Measurements from ENCODE around the gene ZFPM1.
"Not testable (repeated sequence)": the region's sequence is repeated elsewhere in the genome, so short reads cannot be mapped to it uniquely, and the experiment has no call there.

ZFPM1 gene

DNA sequence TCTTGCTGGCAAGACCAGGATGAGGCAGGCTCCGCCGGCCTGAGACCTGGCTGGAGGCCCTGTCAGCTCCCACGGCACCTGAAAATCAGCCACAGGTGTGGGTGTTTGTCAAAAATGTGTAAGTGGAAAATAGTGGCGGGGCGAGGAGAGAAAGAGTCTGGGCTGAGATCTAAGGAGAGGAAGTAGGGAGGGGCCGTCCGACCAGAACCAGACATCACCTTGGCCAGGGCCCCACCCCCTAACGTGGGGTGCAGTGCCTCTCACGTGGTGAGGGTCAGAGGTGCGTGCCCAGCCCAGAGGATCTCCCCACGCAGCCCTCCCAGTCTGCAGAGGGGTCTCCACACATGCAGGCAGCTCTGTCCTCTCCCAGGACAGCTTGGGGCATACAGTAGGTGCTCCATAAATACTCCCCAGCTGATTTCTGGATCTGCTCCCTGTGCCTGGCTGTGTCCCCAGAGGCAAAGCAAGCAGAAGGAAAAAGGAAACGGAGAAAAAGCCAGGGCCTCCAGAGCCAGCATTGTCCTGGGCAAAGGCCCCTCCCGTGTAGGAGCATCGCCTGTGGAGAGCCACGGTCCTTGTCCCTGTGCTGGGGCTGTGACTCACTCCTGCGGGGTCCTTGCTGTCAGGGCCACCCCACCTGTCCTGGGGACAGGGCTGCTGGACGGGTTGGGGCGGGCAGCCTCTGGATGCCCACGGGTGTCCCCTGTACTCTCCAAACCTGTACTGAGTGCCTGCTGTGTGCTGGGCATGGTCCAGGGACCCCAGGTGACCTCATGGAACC, 16.7 kb downstream of the ZFPM1 start:
- in situ Hi-C loops (cut with HindIII; ENCODE audit: low pct_unique_long_range_greater_than_20kb, low sequenced_read_pairs): no loop called here

DNA sequence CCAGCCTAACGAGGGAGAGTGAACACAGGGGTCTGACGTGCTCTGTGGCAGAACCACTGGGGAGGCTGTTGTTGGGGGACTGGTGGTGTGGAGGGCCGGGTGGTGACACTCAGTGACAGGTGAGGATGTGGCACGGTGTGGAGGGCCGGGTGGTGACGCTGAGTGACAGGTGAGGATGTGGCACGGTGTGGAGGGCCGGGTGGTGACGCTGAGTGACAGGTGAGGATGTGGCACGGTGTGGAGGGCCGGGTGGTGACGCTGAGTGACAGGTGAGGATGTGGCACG, 17.3 kb downstream of the ZFPM1 start:
- DNase-seq (ENCODE audit: low read depth in 1 of 2, low spot score in 1 of 2); in situ Hi-C loops (cut with HindIII; ENCODE audit: low pct_unique_long_range_greater_than_20kb, low sequenced_read_pairs): not testable (repeated sequence)

More for the DNA sequence above, 16.7 kb downstream of the ZFPM1 start:
- DNase-seq (ENCODE audit: low read depth in 1 of 2, low spot score in 1 of 2): no peak
- no peak for TF ChIP-seq JUND (IDR thresholded peaks at IDR 0.05; ENCODE audit: low read depth)

DNA sequence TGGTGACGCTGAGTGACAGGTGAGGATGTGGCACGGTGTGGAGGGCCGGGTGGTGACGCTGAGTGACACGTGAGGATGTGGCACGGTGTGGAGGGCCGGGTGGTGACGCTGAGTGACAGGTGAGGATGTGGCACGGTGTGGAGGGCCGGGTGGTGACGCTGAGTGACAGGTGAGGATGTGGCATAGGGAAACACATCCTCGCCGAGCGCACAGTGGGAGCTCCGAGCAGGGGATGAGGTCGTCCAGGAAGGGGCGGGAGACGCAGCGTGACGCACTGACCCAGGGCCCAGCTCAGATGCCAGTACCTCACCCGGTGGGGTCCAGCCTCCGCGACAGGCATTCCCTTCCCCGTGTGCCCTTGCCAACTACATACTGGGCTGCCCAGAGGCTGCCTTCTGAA, 17.6 kb downstream of the ZFPM1 start:
- DNase-seq (ENCODE audit: low read depth in 1 of 2, low spot score in 1 of 2); in situ Hi-C loops (cut with HindIII; ENCODE audit: low pct_unique_long_range_greater_than_20kb, low sequenced_read_pairs): not testable (repeated sequence)

DNA sequence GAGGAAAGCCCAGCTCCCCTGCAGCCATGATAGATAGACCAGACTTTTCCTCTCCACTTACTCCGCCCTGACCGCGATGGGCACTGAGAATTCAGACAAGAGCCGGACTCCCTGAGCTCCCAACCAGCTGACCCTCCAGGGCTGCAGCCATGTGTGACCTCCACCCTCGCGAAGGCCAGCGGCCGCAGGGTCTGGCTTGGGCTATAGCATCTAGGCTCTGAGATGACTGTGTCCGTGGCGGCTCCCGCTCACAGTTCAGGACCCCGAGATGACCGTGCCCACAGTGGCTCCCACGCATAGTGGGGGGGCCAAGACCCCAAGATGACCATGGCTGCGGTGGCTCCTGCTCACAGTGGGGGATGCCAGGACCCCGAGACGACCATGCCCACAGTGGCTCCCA, 18.0 kb downstream of the ZFPM1 start:
- in situ Hi-C loops (cut with HindIII; ENCODE audit: low pct_unique_long_range_greater_than_20kb, low sequenced_read_pairs): no loop called here
- TF ChIP-seq JUND (IDR thresholded peaks at IDR 0.05; ENCODE audit: low read depth): no peak
- DNase-seq (ENCODE audit: low read depth in 1 of 2, low spot score in 1 of 2): no peak

- no peak for DNase-seq (ENCODE audit: low read depth in 1 of 2, low spot score in 1 of 2)
- no peak for TF ChIP-seq JUND (IDR thresholded peaks at IDR 0.05; ENCODE audit: low read depth)
- in situ Hi-C loops (cut with HindIII; ENCODE audit: low pct_unique_long_range_greater_than_20kb, low sequenced_read_pairs): no loop called here
Observed at GRCh38 chr16:88471575-88471974, 18.5 kb downstream of the ZFPM1 start.

- no peak for TF ChIP-seq JUND (IDR thresholded peaks at IDR 0.05; ENCODE audit: low read depth)
- in situ Hi-C loops (cut with HindIII; ENCODE audit: low pct_unique_long_range_greater_than_20kb, low sequenced_read_pairs): no loop called here
- DNase-seq (ENCODE audit: low read depth in 1 of 2, low spot score in 1 of 2): no peak
Observed at GRCh38 chr16:88472069-88472468, 19.0 kb downstream of the ZFPM1 start.

GRCh38 chr16:88472637-88473205, 19.6 kb downstream of the ZFPM1 start:
- in situ Hi-C loops (cut with HindIII; ENCODE audit: low pct_unique_long_range_greater_than_20kb, low sequenced_read_pairs): no loop called here
- DNase-seq (ENCODE audit: low read depth in 1 of 2, low spot score in 1 of 2): no peak
- no peak for TF ChIP-seq JUND (IDR thresholded peaks at IDR 0.05; ENCODE audit: low read depth)

DNA sequence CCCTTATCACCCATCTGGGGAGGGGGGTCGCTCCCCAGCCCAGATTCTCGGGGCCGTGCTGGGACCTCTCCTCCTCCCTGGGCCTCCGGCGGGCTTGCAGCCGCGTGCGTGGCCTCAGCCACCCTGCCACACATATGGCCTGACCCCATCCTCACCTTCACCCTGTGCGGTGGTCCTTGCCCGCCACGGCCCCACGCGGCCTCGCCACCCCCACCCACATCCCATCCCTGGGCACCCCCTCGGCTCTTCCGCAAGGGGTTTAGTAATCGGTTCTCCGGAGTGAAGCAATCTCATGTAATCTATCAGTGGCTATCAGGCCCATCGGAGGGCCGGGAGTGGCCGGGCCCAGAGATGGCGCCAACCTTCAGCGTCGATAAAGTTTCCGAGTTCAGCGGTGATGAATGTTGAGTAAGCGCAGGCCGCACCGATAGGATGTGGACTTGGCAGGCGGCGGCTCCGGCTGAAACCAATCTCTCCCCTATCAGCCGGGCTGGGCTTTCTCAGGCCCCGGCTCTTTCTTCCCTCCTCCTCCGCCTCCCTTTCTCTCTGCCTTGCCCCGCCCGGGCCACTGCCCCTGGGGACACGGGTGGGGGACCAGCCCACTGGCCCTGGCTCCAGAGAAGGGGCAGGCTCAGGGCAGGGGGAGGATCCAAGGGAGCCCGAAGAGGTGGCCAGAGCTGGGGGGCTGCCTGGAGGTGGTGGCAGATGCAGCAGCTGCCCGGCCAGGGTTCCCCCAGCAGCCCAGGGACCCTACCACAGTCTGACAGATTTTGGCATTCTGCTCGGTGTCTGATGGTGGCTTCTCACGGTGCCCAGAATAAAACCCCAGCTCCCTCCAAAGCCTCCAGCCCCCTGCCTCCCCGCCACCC, 20.8 kb downstream of the ZFPM1 start:
- TF ChIP-seq JUND (IDR thresholded peaks at IDR 0.05; ENCODE audit: low read depth): no peak
- in situ Hi-C loops (cut with HindIII; ENCODE audit: low pct_unique_long_range_greater_than_20kb, low sequenced_read_pairs): no loop called here
- no peak for DNase-seq (ENCODE audit: low read depth in 1 of 2, low spot score in 1 of 2)

DNA sequence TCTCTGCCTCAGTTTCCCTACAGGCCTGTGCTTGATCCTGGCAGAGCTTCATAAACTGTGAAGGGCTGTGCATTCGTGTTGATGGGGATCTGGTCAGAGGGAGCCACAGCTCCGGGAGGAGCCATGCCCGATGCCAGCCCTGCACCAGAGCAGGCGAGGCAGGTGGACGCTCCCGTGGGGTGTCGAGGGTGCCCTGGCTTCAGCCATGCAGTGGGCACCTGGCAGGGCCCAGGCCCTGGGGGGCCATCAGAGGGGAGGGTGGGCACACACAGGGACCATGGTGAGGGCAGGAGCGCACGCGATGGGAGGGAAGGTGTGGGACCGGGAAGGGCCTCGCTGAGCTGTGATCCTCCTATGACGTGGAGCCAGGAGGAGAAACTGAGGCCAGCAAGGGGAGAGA, 22.0 kb downstream of the ZFPM1 start:
- DNase-seq (ENCODE audit: low read depth in 1 of 2, low spot score in 1 of 2): no peak
- no peak for TF ChIP-seq JUND (IDR thresholded peaks at IDR 0.05; ENCODE audit: low read depth)
- in situ Hi-C loops (cut with HindIII; ENCODE audit: low pct_unique_long_range_greater_than_20kb, low sequenced_read_pairs): no loop called here

DNA sequence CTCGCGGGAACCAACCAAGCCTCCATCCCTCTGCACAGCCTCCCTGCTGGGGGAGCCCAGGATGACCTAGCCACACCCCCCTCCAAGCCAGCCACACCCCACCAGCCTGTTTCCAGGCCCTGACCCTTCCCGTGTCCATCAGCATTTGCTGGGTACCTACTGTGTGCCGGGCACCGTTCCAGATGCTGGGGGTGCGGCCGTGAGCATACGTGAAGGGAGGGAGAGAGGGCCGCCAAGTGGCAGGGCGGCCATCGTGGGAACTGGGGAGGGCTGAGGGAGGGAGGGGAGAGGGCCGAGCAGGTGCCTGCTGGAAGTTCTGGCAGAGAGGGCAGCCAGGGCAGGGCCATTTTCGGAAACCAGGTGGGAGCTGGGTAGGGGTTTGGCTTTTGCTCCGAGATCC, 23.1 kb downstream of the ZFPM1 start:
- in situ Hi-C loops (cut with HindIII; ENCODE audit: low pct_unique_long_range_greater_than_20kb, low sequenced_read_pairs): no loop called here
- no peak for TF ChIP-seq JUND (IDR thresholded peaks at IDR 0.05; ENCODE audit: low read depth)

DNA sequence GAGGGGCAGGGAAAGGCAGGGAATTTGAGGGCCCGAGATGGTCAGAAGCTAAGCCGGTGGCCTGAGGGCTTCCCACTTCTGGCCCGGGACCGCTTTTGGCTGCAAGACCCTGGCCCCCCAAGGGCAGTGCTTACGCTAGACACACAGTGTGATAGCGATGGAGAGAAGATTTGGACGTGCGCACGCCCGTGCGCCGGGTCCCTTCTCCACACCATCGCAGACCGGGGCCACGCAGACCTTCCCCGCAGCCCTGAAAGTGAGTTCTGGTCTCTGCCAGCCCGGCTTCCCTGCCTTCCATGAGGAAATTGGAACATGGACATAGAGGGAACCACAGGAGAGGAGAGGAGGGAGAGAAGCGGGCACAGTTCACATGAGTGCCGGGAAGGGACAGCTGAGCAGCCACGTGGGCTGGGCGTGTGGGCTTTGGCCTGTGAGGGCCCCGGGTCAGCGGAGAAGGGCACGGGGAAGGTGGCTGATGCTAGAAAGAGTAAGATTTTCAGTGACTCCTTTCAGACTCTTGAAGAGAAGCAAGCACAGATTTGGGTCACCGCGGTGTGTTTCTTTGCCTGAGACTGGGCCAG, 23.8 kb downstream of the ZFPM1 start:
- in situ Hi-C loops (cut with HindIII; ENCODE audit: low pct_unique_long_range_greater_than_20kb, low sequenced_read_pairs): no loop called here
- no peak for TF ChIP-seq JUND (IDR thresholded peaks at IDR 0.05; ENCODE audit: low read depth)
- no peak for DNase-seq (ENCODE audit: low read depth in 1 of 2, low spot score in 1 of 2)

More for the DNA sequence above, 23.1 kb downstream of the ZFPM1 start:
- no peak for DNase-seq (ENCODE audit: low read depth in 1 of 2, low spot score in 1 of 2)

GRCh38 chr16:88477631-88478519, 24.8 kb downstream of the ZFPM1 start:
- TF ChIP-seq JUND (IDR thresholded peaks at IDR 0.05; ENCODE audit: low read depth): no peak
- in situ Hi-C loops (cut with HindIII; ENCODE audit: low pct_unique_long_range_greater_than_20kb, low sequenced_read_pairs): no loop called here

More at GRCh38 chr16:88477631-88478519, 24.8 kb downstream of the ZFPM1 start:
- no peak for DNase-seq (ENCODE audit: low read depth in 1 of 2, low spot score in 1 of 2)

Data from T47D (cell line).